Activated CD8-positive, alpha-beta T cell treated with anti-CD3 and anti-CD28 coated beads for 36 hours (primary cell): ENCODE results near the gene RAPGEF1. TPM values are rescaled to one million over a fixed set of nuclear protein-coding genes. Genes with fewer than 3 reads are reported as not detected.

Source experiments
- ATAC-seq: fragments of 200-7000 bp; cut with Tn5 transposase; one replicate; pipeline ENCODE4 v1.10.0; 2021; ENCODE audit warnings: mild to moderate bottlenecking, moderate library complexity
- CTCF ChIA-PET: fragments of 350-600 bp; sonication (Branson Sonifier 250); formaldehyde crosslinking; loops from one replicate; lab custom pipeline; 2021; ENCODE audit warnings: antibody characterized with exemption; lab: Charles Lee
- POLR2A ChIA-PET: fragments of 350-600 bp; sonication (Branson Sonifier 250); formaldehyde crosslinking; loops from one replicate; lab custom pipeline; 2021; ENCODE audit warnings: antibody characterized with exemption; lab: Charles Lee
- DNase-seq: peaks from one replicate; pipeline ENCODE4 v3.0.0-alpha.2; 2020
- H3K27ac Mint-ChIP-seq: one replicate; pipeline ENCODE4 v1.8.0; 2021; ENCODE audit warnings: mild to moderate bottlenecking, mixed read lengths
- H3K27me3 Mint-ChIP-seq: one replicate; pipeline ENCODE4 v1.8.0; 2021; ENCODE audit warnings: mixed read lengths
- H3K36me3 Mint-ChIP-seq: one replicate; pipeline ENCODE4 v1.8.0; 2021; ENCODE audit warnings: low read depth, mixed read lengths
- H3K4me1 Mint-ChIP-seq: one replicate; pipeline ENCODE4 v1.8.0; 2021; ENCODE audit warnings: low read depth, mixed read lengths
- H3K4me3 Mint-ChIP-seq: one replicate; pipeline ENCODE4 v1.8.0; 2021; ENCODE audit warnings: mild to moderate bottlenecking, moderate library complexity, mixed read lengths
- H3K9me3 Mint-ChIP-seq: one replicate; pipeline ENCODE4 v1.8.0; 2021; ENCODE audit warnings: mixed read lengths
- CTCF ChIP-seq: fragments of 200-600 bp; IDR thresholded peaks from one replicate; pipeline ENCODE4 v1.8.0; 2022; ENCODE audit warnings: antibody characterized with exemption, mild to moderate bottlenecking
- intact Hi-C: fragments of 100-400 bp; cut with micrococcal nuclease; formaldehyde crosslinking; loops from one replicate; pipeline ENCODE4 v1.10.0; 2022
- total RNA-seq, 2 experiments: library from RNA; stranded (reverse); gene quantifications; one replicate each; pipeline ENCODE4 v1.2.3, GENCODE V29; 2021

Gene RAPGEF1
- 10 to 100 TPM; 84.5 to 85.2 TPM for total RNA-seq

GRCh38 chr9:131739959-131740648 is at the start of gene RAPGEF1:
RAPGEF1 (minus strand) TSS chr9:131740076; CDS start chr9:131739830, 246 bp downstream.
- H3K27ac Mint-ChIP-seq, result peak within 1 kb of the TSS; percentile 94
- H3K9me3 Mint-ChIP-seq, result no peaks in the 10 kb centered on the region
- ChIA-PET POLR2A (interaction anchor here (0.5 to 2.7 kb wide), 11 partner anchors 8 to 615 kb away, joined by 3 to 18 read pairs (median 4); partner anchors contain the start of gene SETX), CTCF (interaction anchor here (0.6 to 8.4 kb wide), 44 partner anchors 9 to 261 kb away, joined by 3 to 115 read pairs (median 5); partner anchors contain the start of gene POMT1)
- intact Hi-C loops, result loop anchor here (10.0 kb wide), 1 partner anchor 485 kb away; no protein-coding TSS in a partner anchor
- peaks cover 24% of the 10 kb centered on the region for H3K36me3 Mint-ChIP-seq
- DNase-seq (peak; percentile 76), ATAC-seq (peak; percentile 79)
- TF ChIP-seq CTCF, result peak; percentile 94
- peak within 1 kb of the TSS; percentile 98 for H3K4me3 Mint-ChIP-seq
- no peaks in the 10 kb centered on the region for H3K27me3 Mint-ChIP-seq
- H3K4me1 Mint-ChIP-seq, result peaks cover 60% of the 10 kb centered on the region

GRCh38 chr9:131788851-131789250 is 49.0 kb upstream of the RAPGEF1 start:
- ATAC-seq (no peak), DNase-seq (no peak)
- Mint-ChIP-seq H3K27me3 (peaks cover 32% of the 10 kb centered on the region), H3K36me3 (no peaks in the 10 kb centered on the region), H3K27ac (no peak overlapping the region), H3K4me1 (no peaks in the 10 kb centered on the region), H3K9me3 (no peaks in the 10 kb centered on the region), H3K4me3 (no peak overlapping the region)
- intact Hi-C loops, result no loop called here
- ChIA-PET POLR2A (no interaction called here), CTCF (no interaction called here)
- TF ChIP-seq CTCF, result no peak

- H3K27me3 Mint-ChIP-seq, result peaks cover 42% of the 10 kb centered on the region
- CTCF ChIA-PET, result no interaction called here
Measured at GRCh38 chr9:131787838-131788237, 48.0 kb upstream of the RAPGEF1 start.

GRCh38 chr9:131784748-131785501 is 45.0 kb upstream of the RAPGEF1 start:
- intact Hi-C loops, result no loop called here
- DNase-seq, result no peak
- H3K9me3 Mint-ChIP-seq, result peaks cover 2% of the 10 kb centered on the region
- peaks cover 12% of the 10 kb centered on the region for H3K4me1 Mint-ChIP-seq
- no peak overlapping the region for H3K4me3 Mint-ChIP-seq
- no peaks in the 10 kb centered on the region for H3K36me3 Mint-ChIP-seq
- no peak for ATAC-seq
- TF ChIP-seq CTCF, result no peak
- no peak overlapping the region for H3K27ac Mint-ChIP-seq
- H3K27me3 Mint-ChIP-seq, result peaks cover 43% of the 10 kb centered on the region
- ChIA-PET CTCF (interaction anchor here (1.0 kb wide), 1 partner anchor 22 kb away, joined by 6 read pairs; no protein-coding TSS in a partner anchor), POLR2A (no interaction called here)

More at GRCh38 chr9:131787838-131788237, 48.0 kb upstream of the RAPGEF1 start:
- DNase-seq, result no peak
- no peak overlapping the region for H3K27ac Mint-ChIP-seq
- H3K36me3 Mint-ChIP-seq, result no peaks in the 10 kb centered on the region
- no peak for TF ChIP-seq CTCF
- H3K4me3 Mint-ChIP-seq, result no peak overlapping the region
- peaks cover 2% of the 10 kb centered on the region for H3K9me3 Mint-ChIP-seq
- no peak for ATAC-seq
- POLR2A ChIA-PET, result no interaction called here
- no peaks in the 10 kb centered on the region for H3K4me1 Mint-ChIP-seq
- intact Hi-C loops, result no loop called here
